HG02884 (cell line): ENCODE measurements around the gene BCL11B.
A peak's percentile ranks its signal among the peaks of the same experiment; 100 is the strongest.

Source experiments
- ATAC-seq: cut with Tn5 transposase; IDR thresholded peaks from one replicate; pipeline ENCODE4 v1.9.1; 2021; ENCODE audit warnings: mild to moderate bottlenecking, moderate library complexity; ENCODE audit not compliant: unreplicated experiment

Gene BCL11B

DNA sequence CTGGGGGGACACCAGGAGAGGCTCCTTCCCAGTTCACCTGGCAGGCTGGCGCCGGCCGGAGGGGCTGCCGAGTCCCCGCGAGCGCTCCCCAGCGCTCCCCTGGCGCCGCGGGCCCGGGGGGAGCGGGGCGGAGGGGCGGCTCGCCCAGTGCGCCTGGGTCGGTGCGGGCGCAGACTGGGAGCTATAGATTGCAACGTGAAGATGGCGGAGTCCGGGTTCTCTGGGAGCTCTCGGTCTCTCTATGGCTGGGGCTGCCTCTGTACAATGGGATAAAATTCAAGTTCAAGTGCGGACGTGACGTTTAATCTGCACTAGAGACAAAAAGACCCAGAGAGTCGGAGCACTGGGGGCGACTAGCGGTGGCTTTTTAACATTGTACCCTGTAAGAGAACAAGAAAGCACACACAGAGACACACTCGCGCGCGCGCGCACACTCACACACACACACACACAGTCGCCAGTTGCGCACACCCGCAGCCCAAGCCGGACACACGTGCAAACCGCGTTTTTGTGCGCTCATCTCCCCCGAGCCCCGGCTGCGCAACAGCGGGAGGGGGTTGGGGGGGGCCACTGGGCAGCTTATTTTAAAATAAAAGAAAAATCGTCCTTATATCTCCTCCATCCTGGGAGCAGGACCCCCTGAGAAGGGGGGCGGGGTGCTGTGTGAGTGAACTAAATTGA is at the start of gene BCL11B:
Gene BCL11B, minus strand, starts transcription at position 247 of the 681 bp plus-strand sequence. CDS start 979 bp downstream, outside the sequence.
- ATAC-seq = peak; percentile 84

DNA sequence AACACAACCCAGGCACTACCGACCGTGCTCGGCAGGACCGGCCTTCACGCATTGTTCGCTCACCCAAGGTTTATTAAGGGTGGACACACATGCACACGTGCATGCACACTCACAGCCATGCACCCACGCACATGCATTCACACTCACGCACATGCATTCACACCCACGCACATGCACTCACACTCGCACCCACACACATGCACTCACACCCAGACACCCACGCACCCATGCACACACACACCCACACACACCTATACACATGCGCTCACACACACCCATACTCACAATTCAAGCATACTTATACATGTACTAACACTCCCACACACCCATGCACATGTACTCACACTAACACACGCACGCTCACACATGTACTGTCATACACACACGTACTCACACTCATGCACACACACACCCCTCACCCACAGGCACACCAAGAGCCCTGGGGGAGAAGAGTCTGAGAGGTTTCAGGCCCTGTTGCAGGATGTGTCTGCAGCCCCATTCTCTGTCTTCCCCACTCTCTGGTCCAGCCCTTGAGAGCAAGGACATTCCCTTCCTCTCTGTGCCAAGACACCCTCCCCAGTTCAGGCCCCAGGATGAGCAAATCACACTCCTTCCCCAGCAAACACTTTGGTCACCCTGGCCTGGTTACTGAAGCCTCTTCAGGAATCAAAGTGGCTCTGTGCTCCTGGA is 49.4 kb upstream of the BCL11B start:
- ATAC-seq = no peak

DNA sequence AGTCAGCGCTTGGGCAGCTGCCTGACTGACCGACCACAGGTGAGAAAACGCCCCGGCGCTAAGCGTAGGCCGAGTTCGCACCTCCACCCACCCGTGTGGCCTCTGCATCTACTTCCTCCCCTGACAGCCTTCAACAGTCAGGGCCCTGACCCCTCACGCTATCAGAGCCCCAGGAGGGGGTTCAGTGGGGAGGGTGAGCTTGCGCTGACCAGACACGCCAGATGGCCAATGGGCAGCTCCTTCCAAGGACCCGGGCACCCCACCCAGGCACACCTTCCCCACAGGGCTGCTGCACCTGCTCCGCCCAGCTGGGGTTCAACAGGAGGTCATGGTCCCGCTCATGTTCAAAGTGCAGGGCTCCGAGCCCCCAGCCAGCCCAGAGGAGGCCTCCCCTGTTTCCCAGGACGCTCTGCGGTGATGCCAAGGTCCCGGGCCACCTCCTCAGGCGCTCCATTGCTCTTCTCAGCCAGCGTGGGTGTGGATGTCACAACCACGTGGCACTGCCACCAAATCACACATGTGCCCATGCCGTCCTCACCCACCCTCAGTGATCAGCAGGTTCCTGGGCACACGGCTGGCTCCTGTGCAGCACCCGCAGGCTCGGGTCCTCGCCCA is 48.7 kb upstream of the BCL11B start:
- ATAC-seq = no peak

DNA sequence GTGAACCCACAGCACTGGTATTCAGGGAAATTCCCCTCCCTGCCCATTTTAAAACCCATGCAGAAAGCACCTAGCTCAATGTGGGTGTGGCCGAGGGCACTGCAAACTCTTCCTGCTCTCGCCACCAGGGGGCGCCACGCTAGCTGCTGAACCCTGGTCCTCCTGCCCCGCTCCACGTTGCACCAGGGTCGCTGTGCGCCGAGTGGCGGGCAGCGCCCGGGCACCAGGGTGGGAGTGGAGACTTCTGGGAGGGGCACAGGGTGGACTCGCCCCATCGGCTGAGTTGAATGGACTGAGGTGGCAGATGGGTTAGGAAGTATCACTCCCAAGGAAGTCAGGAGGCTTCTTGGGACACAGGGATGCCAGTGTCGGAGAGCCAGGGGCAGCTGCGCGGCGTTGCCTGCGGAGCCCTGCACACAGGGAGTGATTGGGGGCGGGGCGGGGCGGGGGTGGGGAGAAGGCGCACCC is 48.1 kb upstream of the BCL11B start:
- no peak for ATAC-seq

DNA sequence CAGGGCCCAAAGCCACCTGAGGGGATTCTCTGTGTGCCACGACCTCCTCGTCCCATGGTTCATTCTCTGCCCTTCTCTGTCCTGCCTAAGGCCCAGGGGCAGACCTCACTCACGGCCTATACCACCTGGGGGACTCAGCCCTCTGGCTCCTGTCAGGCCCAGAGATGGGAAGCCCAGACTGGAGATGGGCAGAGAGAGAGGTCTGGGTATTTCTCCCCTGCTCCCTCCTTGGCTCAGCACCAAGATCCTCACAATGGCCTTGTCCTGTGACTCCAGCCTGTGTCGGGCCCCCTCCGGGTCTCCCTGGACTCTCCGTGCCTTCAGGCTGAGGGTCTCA is 46.9 kb upstream of the BCL11B start:
- ATAC-seq = no peak

DNA sequence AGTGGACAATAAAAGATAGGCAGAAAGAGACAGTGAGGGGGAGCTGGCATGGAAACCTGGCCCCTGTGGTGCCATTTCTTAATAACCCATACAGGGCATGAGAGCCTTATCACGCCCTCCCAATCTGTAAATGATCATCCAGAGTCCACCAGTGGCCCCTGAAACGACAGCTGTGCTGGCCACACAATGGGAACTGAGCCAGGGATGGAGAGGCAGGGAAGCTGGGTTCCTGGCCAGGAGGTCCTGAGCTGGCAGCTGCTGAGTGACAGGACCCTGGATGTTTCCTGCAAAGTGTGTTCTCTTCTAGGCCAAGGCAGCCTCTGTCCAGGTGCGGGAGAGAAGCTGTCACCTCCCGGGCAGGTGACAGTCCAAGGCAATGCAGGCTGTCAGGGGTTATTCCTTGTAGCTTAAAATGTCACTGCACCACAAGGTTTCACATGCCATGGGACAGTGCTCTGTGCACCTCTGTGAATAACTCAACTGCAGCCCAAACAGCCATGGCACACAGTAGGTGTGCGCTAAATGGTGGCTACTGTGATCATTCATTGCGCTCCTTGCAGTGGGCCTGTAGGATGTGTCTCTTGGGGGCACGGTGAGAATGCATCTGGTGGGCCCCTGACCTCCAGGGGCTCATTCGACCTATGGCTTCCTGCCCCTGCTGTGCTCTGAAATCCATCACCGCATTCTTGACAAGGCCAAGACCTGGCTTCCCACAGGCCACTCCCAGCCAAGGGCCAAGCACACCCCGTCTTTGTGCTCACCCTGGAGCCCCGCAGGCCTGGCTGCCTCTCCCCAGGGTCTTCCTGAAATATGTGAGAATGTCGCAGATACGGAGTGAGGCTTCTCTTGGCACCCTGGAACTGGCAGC is 46.3 kb upstream of the BCL11B start:
- ATAC-seq = no peak

DNA sequence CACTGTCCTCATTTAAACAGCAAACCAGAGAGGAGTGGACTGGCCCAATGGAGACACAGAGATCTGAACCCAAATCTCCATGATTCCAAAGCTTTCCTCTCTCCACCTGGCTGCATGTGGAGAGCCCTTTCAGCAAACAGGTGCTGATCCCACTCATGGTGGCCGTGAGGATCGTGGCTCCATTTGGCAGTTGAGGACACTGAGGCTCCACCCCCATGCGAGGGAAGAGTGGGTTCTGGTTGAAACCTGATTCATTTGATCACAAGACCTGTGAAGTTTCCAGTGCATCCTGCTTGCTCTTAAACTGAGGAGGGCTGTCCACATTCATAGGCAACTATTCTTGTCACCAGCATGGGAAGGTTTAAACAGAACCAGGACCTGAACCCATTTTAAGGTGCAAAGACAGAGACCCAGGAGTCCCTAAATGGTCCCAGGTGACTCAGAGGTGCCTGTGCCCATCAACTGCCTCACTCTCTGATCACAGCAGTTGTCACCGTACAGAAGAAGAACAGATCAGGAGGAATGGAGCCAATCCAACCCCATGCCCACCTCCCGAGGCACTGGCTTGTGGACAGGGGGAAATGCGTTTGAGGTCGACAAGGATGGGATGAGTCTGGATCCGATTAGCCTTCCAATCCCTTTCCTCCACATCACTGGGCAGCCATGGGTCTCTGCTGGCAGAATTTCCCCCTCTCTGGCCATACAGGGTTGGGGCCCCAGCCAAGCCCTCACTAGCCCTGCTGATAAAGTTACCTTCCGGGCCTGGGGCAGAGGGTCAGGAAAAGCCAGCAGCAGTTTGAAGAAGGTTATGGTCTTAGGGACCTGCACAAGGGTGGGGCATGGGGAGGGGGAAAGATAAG is 45.5 kb upstream of the BCL11B start:
- ATAC-seq = no peak

DNA sequence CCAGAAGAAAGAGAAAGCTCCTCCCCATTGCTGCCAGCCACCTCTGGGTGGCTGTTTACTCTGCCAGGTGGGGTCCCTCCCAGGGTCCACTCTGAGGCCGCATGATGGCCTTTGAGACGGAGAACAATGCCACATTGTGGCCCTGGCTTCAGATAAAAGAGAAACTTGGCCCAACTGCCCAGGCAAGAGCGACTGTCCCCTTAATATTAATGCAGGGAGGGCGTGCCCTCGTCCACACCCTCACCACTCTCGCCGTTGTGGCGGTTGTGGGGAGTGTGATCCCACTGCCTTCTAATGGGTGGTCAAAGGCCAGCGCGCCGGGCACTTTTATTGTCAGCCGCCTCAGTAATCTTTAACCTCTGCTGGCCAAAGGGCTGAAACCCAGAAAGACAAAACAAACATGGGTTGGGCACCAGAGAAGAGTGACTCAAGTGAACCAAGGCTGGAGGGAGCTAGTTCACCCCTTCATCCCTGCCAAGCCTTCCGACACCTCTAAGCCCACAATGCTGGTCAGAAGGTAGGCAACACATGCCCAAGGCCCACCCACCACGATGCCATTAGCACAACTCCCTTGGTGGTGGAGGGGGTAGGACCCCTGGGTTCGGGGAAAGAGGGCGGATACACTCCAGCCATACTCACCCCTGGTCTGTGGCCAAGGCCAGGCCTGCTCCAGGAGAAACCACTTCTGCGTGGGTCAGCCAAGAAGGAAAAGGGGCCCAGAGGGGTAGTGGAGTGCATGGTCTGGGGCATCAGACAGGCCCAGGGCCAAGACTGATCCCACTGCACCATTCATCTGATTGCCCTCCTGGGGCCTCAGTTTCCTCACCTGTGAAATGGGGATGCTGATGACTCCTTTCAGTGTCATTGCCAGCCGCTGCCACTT is 44.5 kb upstream of the BCL11B start:
- no peak for ATAC-seq

DNA sequence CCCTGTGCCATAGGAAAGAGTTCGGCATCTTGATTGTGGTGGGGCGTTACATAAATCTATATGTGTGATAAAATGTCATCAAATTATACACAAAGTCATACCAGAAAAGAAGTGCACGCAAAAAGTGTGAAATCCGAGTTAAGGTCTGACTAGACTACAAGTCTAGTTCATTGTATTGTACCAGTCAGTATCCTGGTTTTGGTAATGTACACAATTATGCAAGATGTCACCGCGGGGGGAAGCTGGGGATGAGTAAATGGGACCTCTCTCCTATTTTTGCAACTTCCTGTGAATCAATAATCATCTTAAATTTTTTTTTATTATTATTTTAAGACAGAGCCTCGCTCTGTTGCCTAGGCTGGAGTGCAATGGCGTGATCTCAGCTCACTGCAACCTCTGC is 43.2 kb upstream of the BCL11B start:
- no peak for ATAC-seq

DNA sequence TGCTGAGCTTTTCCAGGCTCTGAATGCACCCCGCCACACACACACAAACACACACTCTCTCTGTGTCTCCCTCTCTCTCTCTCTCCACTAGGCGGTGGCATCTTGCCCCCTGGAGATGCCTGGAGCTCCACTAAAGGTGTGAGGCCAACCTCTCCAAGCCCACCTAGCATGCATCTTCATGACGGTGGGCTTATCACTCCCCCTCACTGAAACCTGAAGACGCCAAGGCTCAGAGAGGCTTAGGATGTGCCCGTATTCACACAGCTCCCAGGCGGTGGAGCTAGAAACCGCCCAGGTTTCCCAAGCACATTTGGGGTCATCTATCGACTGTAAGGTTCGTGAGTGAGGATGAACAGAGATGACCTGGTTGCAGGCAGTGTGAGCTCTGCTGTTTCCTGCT is 42.6 kb upstream of the BCL11B start:
- no peak for ATAC-seq

DNA sequence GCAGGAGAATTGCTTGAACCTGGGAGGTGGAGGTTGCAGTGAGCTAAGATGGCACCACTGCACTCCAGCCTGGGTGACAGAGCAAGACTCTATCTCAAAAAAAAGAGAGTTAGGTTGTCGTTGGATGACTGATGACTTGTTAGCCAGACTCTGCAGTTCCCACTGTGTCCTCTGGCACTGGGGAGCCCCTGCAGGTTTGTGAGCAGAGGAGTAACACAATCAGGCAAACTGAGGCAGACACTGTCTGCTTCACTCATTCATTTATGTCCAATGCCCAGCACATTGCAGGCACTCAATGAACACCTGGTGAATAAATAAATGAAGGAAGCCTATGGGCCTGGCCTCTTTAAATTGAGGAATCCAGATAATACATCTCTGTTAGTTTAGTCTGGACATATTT is 41.2 kb upstream of the BCL11B start:
- ATAC-seq = no peak

DNA sequence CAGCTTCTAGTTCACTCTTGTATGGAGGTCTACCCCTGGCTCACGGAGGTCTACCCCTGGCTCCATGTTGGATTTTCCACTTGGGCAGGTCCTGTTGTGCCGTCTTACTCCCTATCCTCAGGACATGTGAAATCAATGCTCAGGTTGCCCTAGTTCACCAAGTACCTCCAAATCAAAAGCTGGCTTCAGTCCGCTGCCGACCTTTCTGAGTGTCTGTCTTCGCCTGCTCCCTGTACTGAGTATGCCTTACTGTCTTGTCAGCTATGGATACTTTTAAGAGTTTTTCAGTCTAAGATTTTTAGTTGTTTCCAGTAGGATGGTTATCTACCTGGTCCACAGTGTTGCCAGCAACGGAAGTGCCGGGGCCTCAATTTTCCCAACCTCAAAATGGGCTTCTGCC is 40.1 kb upstream of the BCL11B start:
- ATAC-seq = no peak

DNA sequence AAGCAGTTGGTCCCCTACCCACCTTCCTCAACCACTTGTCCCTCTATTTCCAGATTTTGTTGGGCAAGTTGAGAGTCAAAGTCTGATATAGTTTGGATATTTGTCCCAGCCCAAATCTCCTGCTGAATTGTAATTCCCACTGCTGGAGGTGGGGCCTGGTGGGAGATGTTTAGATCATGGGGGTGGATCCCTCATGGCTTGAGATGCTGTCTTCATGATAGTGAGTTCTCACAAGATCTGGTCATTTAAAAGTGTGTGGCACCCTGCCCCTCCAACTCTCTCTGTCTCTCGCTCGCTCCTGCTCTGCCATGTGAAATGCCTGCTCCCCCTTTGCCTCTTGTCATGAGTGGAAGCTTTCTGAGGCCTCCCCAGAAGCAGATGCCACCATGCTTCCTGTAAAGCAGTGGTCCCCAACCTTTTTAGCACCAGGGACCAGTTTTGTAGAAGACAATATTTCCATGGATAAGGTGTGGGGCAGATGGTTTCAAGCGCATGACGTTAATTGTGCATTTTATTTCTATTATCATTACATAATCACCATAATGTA is 37.3 kb upstream of the BCL11B start:
- no peak for ATAC-seq

DNA sequence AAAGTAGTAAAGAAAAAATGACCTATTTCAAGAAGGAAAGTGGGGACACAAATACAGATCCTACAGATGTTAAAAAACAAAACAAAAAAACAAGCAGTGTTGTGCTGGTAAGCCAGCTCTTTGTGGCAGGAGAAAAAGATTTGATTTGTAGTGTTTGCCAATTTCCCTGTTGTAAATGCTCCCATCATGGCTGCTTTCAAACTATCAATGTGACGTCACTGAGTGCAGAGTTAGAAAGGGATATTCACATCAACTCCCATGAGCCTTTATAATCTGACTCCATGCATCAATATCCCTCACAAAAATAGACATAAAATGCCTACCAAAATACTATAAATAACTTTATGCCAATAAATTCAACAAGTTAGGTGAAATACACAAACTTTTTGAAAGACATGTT is 32.2 kb upstream of the BCL11B start:
- no peak for ATAC-seq

DNA sequence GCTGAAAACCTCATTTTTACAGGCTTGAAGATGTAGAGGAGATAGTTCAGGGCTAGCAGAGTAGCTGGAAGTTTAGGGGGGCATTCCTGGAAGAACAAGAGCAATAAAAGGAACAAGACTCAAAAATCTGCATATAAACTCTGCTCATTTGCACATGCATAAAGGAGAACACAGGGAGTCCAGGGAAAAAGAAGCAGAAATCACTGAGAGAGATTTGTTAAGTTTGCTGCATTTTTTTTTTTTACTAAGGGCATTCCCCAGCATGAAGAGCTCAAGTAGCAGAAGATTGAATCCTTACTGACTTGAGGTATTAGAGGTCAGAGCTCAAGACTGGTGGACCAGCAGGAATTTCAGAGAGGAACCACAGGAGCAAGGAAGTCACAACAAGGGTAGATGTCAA is 28.2 kb upstream of the BCL11B start:
- no peak for ATAC-seq

DNA sequence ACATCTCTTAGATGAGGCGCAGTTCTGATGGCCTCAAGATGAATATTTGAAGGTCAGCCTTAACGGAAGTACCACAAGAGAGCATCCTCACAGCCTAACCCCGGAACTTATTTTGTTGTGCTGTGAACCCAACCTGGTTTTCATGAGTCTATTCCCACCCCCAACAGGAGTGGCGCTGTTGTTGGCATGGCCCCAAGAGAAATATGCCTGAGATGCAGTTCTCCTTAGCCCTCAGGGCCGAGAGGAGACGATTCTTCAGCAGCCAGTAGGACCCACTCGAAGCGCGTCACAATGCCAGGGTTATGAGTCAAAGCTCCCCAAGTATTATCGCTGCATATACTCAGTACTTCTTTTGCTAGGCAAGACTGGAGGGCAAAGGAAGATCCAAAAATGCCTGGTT is 24.5 kb upstream of the BCL11B start:
- ATAC-seq = no peak

DNA sequence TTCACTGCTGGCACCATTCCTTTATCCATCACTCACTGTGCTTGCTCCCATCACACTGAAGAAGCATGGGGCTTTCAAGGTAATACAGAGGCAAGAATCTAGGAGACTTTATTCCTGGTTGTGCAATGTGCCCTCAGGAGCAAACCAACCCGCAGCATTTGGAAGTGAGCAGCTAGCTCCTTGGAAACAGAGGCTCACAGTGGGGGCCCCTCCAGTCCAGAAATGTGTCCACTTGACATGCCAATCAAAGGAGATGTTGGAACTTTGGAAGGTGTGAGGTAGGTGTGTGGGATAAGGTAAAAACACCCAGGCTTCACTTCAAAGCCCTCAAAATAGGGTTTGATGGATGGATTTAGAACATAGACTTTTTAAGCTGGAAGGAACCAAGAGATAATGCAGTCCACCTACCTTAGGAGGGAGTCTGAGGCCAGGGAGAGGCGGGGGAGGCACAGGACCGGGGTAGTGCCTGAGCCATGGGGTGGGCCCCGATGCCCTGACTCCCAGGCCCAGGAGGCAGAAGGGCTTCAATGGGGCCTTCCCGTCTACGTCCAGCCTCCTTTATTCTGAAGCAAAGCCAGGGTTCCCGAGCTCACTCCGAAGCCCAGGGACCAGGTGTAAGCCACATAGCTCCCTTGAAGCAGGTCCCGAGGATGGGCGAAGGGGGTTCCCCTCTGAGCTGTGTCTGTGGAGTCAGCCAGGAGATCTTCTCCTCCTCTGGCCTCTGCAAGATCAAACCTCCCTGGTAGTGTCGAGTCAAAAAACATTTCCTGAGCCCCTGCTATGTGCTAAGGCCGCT is 17.6 kb upstream of the BCL11B start:
- no peak for ATAC-seq

DNA sequence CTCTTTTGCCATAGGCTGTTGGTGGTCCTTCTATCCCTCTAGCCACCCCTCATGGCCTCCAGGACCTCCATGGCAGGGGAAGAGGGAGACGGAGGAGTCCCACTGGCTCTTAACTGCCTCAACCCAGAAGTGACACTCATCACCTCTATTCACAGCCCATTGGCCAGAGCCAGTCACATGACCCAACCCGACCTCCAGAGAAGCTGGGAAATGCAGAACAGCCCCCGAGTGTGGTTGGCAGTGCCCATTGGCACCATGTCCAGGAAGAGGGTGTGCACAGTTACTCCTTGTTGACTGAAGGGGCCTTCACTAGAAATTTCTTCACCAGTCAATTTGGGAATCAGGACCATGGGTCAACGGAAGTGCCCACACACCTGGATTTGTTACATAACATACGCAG is 17.0 kb upstream of the BCL11B start:
- ATAC-seq = no peak
